Upper lobe of left lung (tissue), 6 donors: ENCODE results near the gene DLG2. TPM values are rescaled to one million over a fixed set of nuclear protein-coding genes. Genes with fewer than 3 reads are reported as not detected.
A peak's percentile ranks its signal among the peaks of the same experiment; 100 is the strongest.

Source experiments
- ATAC-seq, 2 donors: fragments of 200-7000 bp; cut with Tn5 transposase; one replicate each; pipeline ENCODE4 v1.9.1; 2022; ENCODE audit warnings: mild to moderate bottlenecking in 2 of 2, moderate library complexity in 2 of 2; ENCODE audit not compliant: low FRiP score in 2 of 2
- DNase-seq, 2 donors: peaks; one replicate each; pipeline ENCODE4 v3.0.0-alpha.2; 2019 to 2020
- H3K27ac ChIP-seq, 4 donors: fragments of 200-600 bp; sonication (generic); one replicate each; pipeline ENCODE4 v1.5.1; 2016 to 2019
- H3K27me3 ChIP-seq, 4 donors: fragments of 200-600 bp; sonication (generic); one replicate each; pipeline ENCODE4 v1.5.1; 2017 to 2019
- H3K36me3 ChIP-seq, 4 donors: fragments of 200-600 bp; sonication (generic); one replicate each; pipeline ENCODE4 v1.5.1; 2016 to 2019
- H3K4me1 ChIP-seq, 4 donors: fragments of 200-600 bp; sonication (generic); one replicate each; pipeline ENCODE4 v1.5.1; 2018 to 2019
- H3K4me3 ChIP-seq, 4 donors: fragments of 200-600 bp; sonication (generic); one replicate each; pipeline ENCODE4 v1.5.1; 2017 to 2019; ENCODE audit warnings: mild to moderate bottlenecking in 2 of 4, moderate library complexity in 1 of 4
- H3K9me3 ChIP-seq, 4 donors: fragments of 200-600 bp; sonication (generic); one replicate each; pipeline ENCODE4 v1.5.1; 2018 to 2019
- EP300 ChIP-seq, 4 donors: sonication (generic); formaldehyde crosslinking; IDR thresholded peaks; one replicate each; pipeline ENCODE4 v1.5.1; 2017; ENCODE audit warnings: antibody characterized with exemption in 4 of 4, control low read depth in 2 of 4
- POLR2A ChIP-seq, 4 donors: fragments of 450-650 bp; IDR thresholded peaks; one replicate each; pipeline ENCODE4 v1.5.1; 2016 to 2017; ENCODE audit warnings: antibody characterized with exemption in 4 of 4, mild to moderate bottlenecking in 2 of 4
- POLR2AphosphoS5 ChIP-seq, 2 donors: sonication (generic); formaldehyde crosslinking; IDR thresholded peaks; one replicate each; pipeline ENCODE4 v1.5.1; 2017; ENCODE audit warnings: antibody characterized with exemption in 2 of 2
- WGBS, 2 donors: methylation state at CpG; one replicate each; pipeline ENCODE4 v1.1.5; 2017 to 2018; 5-methylcytosine and 5-hydroxymethylcytosine counted together
- total RNA-seq, 6 donors: library from RNA; depleted of rRNA in 4 of 6; stranded (reverse); fragments of >200 nt in 4 of 6; gene quantifications; one replicate each; pipeline versions ENCODE4 v1.1.0 to v1.2.1, GENCODE V29; 2016 to 2021
- TF ChIP-seq, protein P1 (sequence below), 6 experiments: fragments of 450-650 bp in 4 of 6; fragments of 200-600 bp in 2 of 6; sonication (generic) in 2 of 6; IDR thresholded peaks; one replicate each; pipeline ENCODE4 v1.5.1; 2016 to 2019; ENCODE audit warnings: antibody characterized with exemption in 6 of 6
- donor health status: DM: no; HTN: no; CAD: no; lungs with moderate emphysema.
- donor health status: DM: no; HTN: yes; CAD: no; lungs with severe emphysema.

DLG2 gene
- total RNA-seq, 6 donors from 2014 or later = 3.4 to 37.7 (median 9.1) TPM

DNA sequence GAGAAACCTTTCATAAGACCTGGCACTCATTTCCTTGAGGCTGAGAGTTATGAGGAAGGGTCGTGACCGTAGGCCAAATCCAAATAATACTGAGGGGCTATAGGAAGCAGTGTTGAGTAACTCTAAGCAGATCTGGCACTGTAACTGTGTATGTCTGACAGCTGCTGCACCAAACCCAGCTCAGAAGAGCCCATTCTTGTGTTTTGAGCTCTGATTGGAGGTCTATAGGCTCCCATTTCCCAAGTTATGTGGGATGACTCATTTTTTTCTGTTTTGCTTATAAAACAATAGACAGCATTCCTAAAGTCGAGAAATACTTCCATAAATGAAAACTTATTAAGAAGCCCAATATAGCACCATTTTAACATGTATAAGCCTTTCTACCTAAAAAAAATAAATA lies 645.8 kb downstream of the DLG2 start:
- 80 to 86% methylated on average over 3 of the region's 3 CpGs for WGBS, 2 donors
- ATAC-seq = no peak
- H3K4me3 ChIP-seq = no peak overlapping the region
- TF ChIP-seq POLR2AphosphoS5 (IDR thresholded peaks at IDR 0.05) (no peak), POLR2A (IDR thresholded peaks at IDR 0.05) (no peak), EP300 (IDR thresholded peaks at IDR 0.05) (no peak)
- TF ChIP-seq, protein P1, sequence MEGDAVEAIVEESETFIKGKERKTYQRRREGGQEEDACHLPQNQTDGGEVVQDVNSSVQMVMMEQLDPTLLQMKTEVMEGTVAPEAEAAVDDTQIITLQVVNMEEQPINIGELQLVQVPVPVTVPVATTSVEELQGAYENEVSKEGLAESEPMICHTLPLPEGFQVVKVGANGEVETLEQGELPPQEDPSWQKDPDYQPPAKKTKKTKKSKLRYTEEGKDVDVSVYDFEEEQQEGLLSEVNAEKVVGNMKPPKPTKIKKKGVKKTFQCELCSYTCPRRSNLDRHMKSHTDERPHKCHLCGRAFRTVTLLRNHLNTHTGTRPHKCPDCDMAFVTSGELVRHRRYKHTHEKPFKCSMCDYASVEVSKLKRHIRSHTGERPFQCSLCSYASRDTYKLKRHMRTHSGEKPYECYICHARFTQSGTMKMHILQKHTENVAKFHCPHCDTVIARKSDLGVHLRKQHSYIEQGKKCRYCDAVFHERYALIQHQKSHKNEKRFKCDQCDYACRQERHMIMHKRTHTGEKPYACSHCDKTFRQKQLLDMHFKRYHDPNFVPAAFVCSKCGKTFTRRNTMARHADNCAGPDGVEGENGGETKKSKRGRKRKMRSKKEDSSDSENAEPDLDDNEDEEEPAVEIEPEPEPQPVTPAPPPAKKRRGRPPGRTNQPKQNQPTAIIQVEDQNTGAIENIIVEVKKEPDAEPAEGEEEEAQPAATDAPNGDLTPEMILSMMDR (IDR thresholded peaks at IDR 0.05) = no peak
- no peaks in the 10 kb centered on the region for H3K36me3 ChIP-seq
- no peaks in the 10 kb centered on the region for H3K4me1 ChIP-seq
- no peak for DNase-seq
- H3K27me3 ChIP-seq = no peaks in the 10 kb centered on the region
- H3K9me3 ChIP-seq = peaks cover 0 to 6% (median under 1%) of the 10 kb centered on the region in 4 donors
- no peak overlapping the region for H3K27ac ChIP-seq

DNA sequence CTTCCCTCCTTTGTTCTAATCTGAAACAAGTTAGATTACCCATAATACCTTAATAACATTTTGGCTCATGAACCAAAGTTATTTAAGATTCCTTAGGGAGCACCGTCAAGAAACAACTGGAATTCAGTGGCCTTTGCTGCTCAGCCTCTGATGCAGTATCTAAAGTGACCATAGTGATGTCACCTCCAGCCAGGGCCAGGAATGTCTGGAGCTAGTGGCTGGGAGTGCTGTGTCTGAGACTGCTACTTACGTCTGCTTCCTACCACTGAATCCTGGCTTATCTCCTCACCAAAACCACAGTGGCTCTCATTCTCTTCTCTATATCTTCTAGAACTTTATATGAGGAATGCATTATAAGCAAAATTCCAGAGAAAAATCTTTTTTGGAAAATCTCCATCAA lies 658.0 kb downstream of the DLG2 start:
- H3K4me3 ChIP-seq = no peak overlapping the region
- ATAC-seq = peak in 1 of 2 donors; percentile 90
- H3K4me1 ChIP-seq = no peaks in the 10 kb centered on the region
- DNase-seq = no peak
- no peaks in the 10 kb centered on the region for H3K9me3 ChIP-seq
- no peaks in the 10 kb centered on the region for H3K36me3 ChIP-seq
- H3K27ac ChIP-seq = no peak overlapping the region
- 79 to 81% methylated on average over 2 of the region's 2 CpGs for WGBS, 2 donors
- no peaks in the 10 kb centered on the region for H3K27me3 ChIP-seq
- TF ChIP-seq POLR2AphosphoS5 (IDR thresholded peaks at IDR 0.05) (no peak), EP300 (IDR thresholded peaks at IDR 0.05) (no peak), POLR2A (IDR thresholded peaks at IDR 0.05) (no peak)
- TF ChIP-seq, protein P1 (IDR thresholded peaks at IDR 0.05) = no peak

DNA sequence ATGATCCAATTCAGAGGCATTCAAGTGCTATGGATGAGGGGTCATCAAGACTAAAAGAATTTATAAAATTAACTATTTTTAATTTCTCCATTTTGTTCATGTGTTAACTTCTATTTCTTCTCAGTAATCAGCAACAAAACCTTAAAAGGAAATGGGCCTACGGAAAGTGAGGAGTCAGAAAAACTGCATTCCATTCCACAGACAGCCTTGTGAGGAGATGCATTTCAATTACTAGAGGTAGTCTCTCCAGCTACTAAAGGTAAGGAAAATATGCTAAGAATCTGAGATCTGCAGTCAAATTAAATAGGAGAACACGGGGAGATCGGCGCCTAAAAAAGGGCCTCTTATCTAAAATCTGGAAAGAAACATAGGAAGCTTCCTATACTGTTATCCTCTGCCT lies 661.7 kb downstream of the DLG2 start:
- DNase-seq (no peak), ATAC-seq (no peak)
- no peaks in the 10 kb centered on the region for H3K36me3 ChIP-seq
- H3K4me1 ChIP-seq = no peaks in the 10 kb centered on the region
- no peak overlapping the region for H3K4me3 ChIP-seq
- no peaks in the 10 kb centered on the region for H3K27me3 ChIP-seq
- H3K27ac ChIP-seq = no peak overlapping the region
- 65 to 67% methylated on average over 4 of the region's 4 CpGs for WGBS, 2 donors
- TF ChIP-seq POLR2A (IDR thresholded peaks at IDR 0.05) = no peak
- TF ChIP-seq, protein P1 (IDR thresholded peaks at IDR 0.05) = no peak
- no peak for TF ChIP-seq EP300 (IDR thresholded peaks at IDR 0.05)
- TF ChIP-seq POLR2AphosphoS5 (IDR thresholded peaks at IDR 0.05) = no peak
- H3K9me3 ChIP-seq = no peaks in the 10 kb centered on the region

DNA sequence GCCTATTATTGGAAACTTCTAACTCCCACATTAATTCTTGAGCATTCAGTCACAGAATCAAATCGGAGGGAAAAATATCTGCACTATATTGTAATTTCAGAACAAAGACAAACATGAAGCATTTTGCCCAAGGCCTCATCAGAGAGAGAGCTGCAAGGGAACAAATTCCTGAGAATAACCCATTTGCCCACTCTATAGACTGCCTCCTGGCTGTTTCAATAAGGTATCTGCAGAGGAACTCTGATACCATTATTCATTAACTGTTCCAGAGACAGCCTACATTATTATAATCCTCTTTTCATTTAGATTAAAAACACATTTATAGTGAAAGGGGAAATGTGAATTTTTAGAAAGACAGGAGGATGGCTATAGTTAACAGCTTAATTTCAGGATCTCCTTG lies 663.9 kb downstream of the DLG2 start:
- WGBS, 2 donors = 89 to 91% methylated on average over 1 of the region's 1 CpG
- no peaks in the 10 kb centered on the region for H3K9me3 ChIP-seq
- H3K4me3 ChIP-seq = no peak overlapping the region
- TF ChIP-seq EP300 (IDR thresholded peaks at IDR 0.05) (no peak), POLR2AphosphoS5 (IDR thresholded peaks at IDR 0.05) (no peak), POLR2A (IDR thresholded peaks at IDR 0.05) (no peak)
- TF ChIP-seq, protein P1 (IDR thresholded peaks at IDR 0.05) = no peak
- no peaks in the 10 kb centered on the region for H3K36me3 ChIP-seq
- DNase-seq (no peak), ATAC-seq (no peak)
- no peak overlapping the region for H3K27ac ChIP-seq
- H3K27me3 ChIP-seq = no peaks in the 10 kb centered on the region
- no peaks in the 10 kb centered on the region for H3K4me1 ChIP-seq

DNA sequence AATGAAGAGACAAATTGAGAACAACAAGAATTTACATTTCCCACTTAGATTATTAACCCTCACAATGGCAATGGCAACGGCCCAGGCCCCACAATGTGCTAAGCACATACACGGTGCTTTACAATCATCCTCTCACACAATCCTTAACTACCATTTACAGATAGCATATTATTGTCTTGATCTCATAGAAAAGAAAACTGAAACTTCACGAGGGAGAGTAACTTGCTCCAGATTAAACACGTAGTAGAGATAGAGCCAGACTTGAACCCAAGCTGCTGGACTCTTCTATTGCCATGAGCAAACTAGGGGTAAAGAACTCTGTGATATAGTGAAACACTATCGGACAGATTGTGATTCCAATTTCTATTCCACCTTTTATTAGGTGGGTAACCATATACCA lies 665.1 kb downstream of the DLG2 start:
- no peaks in the 10 kb centered on the region for H3K36me3 ChIP-seq

More for the DNA sequence above, 665.1 kb downstream of the DLG2 start:
- ATAC-seq (no peak), DNase-seq (no peak)
- H3K9me3 ChIP-seq = no peaks in the 10 kb centered on the region
- no peak for TF ChIP-seq POLR2A (IDR thresholded peaks at IDR 0.05)
- TF ChIP-seq, protein P1 (IDR thresholded peaks at IDR 0.05) = no peak
- no peak for TF ChIP-seq POLR2AphosphoS5 (IDR thresholded peaks at IDR 0.05)
- no peak for TF ChIP-seq EP300 (IDR thresholded peaks at IDR 0.05)
- no peaks in the 10 kb centered on the region for H3K4me1 ChIP-seq
- no peak overlapping the region for H3K27ac ChIP-seq
- no peak overlapping the region for H3K4me3 ChIP-seq
- WGBS, 2 donors = 80 to 88% methylated on average over 5 of the region's 5 CpGs
- H3K27me3 ChIP-seq = no peaks in the 10 kb centered on the region
